NB4 (cell line): ENCODE data around the gene C10orf53.

Experiments used
- POLR2A ChIP-seq: IDR thresholded peaks from 2 replicates; pipeline ENCODE4 v1.6.1; 2011; ENCODE audit warnings: mild to moderate bottlenecking; ENCODE audit not compliant: insufficient read length; ENCODE audit errors: extremely low read depth
- TF ChIP-seq, protein P1 (sequence below): IDR thresholded peaks from one replicate; pipeline ENCODE4 v1.5.1; 2012; ENCODE audit warnings: low read depth, low read length
- TF ChIP-seq, protein P2 (sequence below): IDR thresholded peaks from 2 replicates; pipeline ENCODE4 v1.6.1; 2011; ENCODE audit warnings: low read depth, low read length

DNA sequence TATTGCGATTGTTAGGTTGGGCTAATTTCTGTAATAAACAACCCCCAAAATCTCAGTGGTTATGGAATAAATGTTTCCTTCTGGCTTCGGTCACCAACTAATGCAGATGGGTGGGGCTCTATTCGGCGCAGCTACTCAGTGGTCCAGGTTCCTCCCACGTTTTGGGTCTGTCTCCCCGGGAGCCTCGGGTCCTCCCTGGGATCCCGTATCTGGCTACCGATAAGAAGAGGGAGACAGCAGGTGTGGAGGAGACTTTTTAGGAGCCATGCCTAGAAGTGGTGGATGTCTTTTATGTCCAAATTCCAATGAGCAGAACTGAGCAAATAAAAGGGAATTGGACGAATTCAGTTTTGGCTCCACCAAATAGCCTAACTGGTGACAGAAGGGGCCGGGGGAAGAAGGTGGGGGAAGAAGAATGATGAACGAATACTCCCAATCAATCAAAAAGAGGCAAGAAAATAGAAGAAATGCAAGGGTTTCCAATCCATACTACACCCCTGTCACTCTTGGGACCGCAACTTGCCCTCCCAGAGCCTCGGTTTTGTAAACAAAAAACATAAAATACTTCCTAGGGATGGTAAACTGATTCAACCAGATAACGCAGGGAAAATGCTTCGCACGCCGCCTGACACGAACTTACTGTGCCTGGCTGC, 498 bp upstream of the C10orf53 start:
- TF ChIP-seq, protein P1, sequence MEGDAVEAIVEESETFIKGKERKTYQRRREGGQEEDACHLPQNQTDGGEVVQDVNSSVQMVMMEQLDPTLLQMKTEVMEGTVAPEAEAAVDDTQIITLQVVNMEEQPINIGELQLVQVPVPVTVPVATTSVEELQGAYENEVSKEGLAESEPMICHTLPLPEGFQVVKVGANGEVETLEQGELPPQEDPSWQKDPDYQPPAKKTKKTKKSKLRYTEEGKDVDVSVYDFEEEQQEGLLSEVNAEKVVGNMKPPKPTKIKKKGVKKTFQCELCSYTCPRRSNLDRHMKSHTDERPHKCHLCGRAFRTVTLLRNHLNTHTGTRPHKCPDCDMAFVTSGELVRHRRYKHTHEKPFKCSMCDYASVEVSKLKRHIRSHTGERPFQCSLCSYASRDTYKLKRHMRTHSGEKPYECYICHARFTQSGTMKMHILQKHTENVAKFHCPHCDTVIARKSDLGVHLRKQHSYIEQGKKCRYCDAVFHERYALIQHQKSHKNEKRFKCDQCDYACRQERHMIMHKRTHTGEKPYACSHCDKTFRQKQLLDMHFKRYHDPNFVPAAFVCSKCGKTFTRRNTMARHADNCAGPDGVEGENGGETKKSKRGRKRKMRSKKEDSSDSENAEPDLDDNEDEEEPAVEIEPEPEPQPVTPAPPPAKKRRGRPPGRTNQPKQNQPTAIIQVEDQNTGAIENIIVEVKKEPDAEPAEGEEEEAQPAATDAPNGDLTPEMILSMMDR, result no peak
- TF ChIP-seq, protein P2, sequence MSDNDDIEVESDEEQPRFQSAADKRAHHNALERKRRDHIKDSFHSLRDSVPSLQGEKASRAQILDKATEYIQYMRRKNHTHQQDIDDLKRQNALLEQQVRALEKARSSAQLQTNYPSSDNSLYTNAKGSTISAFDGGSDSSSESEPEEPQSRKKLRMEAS, result no peak
- TF ChIP-seq POLR2A, result no peak
